Measurements from ENCODE around the gene UGT1A7.

Gene UGT1A7

DNA sequence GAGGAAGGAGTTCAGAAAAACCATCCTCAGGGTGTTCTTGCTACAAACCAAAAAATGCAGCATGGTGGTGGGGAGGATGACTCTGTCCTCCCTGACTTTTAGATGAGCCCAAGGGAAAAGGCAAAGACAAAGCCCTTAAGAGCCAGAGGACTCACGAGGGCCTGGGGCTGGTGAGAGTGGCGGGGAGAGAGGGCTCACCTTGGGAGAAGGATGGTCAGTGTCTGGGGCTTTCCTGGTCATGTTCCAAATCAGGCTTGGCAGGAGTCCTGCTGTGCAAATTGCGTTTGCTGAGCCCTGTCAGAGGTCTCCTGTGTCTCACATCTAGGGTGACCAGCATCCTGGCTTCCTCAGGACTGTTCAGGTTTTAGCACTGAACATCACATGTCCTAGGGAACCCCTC, 83.1 kb downstream of the UGT1A7 start:
- DNase-seq: no peak

DNA sequence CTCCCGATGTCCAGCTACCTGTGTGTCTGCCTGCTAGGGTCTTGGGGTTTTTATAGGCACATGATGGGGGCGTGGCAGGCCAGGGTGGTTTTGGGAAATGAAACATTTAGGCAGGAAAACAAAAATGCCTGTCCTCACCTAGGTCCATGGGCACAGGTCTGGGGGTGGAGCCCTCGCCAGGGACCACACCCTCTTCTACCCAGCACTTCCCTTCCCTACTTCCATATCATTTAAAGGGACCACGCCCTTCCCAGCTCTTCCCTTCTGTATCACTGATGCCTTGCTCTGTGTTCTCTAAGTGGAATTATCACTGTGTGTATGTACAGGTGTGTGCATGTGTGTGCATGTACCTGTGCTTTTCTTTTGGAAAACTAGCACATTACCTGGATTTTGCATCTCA, 84.7 kb downstream of the UGT1A7 start:
- no peak for DNase-seq

DNA sequence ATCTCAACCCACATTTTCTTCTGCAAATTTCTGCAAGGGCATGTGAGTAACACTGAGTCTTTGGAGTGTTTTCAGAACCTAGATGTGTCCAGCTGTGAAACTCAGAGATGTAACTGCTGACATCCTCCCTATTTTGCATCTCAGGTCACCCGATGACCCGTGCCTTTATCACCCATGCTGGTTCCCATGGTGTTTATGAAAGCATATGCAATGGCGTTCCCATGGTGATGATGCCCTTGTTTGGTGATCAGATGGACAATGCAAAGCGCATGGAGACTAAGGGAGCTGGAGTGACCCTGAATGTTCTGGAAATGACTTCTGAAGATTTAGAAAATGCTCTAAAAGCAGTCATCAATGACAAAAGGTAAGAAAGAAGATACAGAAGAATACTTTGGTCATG, 86.4 kb downstream of the UGT1A7 start:
- no peak for DNase-seq

DNA sequence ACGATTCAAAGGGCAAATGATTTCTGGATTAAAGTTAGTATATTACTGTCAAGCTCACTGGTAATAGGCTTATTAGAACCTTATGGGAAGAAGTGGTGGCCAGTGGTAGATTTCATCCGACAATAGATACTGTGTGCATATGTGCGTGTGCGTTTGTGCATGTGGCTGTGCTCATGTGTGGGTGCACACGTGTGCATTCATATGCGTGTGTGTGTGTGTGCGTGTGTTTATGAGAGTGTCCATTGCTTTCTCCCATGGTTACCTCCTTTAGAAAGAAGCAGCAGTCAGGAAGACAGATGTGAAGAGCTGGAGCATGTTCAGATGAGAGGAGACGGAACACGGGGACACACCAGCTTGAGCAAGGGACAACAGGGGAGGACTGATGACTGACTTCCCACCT, 87.6 kb downstream of the UGT1A7 start:
- DNase-seq: no peak

DNA sequence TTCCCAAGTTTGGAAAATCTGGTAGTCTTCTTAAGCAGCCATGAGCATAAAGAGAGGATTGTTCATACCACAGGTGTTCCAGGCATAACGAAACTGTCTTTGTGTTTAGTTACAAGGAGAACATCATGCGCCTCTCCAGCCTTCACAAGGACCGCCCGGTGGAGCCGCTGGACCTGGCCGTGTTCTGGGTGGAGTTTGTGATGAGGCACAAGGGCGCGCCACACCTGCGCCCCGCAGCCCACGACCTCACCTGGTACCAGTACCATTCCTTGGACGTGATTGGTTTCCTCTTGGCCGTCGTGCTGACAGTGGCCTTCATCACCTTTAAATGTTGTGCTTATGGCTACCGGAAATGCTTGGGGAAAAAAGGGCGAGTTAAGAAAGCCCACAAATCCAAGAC, 90.5 kb downstream of the UGT1A7 start:
- DNase-seq: no peak

DNA sequence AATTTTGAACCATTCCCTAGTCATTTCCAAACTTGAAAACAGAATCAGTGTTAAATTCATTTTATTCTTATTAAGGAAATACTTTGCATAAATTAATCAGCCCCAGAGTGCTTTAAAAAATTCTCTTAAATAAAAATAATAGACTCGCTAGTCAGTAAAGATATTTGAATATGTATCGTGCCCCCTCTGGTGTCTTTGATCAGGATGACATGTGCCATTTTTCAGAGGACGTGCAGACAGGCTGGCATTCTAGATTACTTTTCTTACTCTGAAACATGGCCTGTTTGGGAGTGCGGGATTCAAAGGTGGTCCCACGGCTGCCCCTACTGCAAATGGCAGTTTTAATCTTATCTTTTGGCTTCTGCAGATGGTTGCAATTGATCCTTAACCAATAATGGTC, 90.9 kb downstream of the UGT1A7 start:
- no peak for DNase-seq

DNA sequence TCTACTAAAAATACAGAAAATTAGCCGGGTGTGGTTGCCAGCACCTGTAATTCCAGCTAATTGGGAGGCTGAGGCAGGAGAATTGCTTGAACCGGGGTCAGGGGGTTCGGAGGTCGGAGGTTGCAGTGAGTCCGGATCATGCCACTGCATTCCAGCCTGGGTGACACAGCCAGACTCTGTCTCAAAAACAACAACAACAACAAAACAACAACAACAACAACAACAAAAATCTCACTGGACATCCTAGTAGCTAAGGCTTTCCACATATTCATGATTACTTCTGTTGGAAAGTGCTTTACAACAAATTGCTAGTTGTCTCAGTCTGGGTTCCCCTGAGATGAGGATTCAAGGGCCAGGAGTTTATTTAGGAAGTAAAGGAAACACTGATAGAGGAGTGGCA, 92.2 kb downstream of the UGT1A7 start:
- DNase-seq: no peak

DNA sequence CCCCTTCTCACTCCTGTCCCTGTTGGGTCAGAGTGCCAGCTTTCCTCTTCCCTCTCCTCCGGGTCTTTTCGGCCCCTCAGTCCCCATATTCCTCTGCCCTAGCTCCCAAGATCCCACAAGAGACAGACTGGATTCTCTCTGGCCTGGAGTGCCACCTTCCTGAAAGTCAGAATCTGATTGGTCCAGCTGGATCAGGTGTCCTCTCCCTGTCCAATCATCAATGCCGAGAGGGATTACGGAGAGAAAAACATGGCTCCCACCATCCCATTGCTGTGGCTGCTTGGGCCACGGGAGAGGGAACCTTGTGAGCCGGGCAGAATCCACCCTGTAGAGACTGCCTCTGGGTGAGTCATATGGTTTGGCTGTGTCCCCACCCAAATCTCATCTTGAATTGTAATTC, 93.7 kb downstream of the UGT1A7 start:
- no peak for DNase-seq

DNA sequence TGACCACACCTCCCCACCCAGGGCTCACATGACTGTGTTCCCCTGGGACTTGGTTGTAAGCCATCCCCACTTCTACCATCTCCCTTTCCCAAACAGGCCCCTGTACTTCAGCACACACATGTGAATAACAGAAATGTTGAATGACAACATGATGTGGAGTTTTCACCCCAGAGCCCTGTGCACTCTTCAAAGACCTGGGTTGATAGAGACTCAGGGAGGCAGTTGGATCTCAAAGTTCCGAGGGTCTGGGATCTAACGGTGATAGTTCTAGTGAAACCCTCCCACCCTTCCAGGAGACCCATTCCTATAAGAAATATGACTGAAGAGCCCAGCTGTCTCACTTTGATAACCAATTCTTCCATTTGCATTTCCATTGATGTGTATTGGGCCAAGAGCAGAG, 96.3 kb downstream of the UGT1A7 start, which contains the start of gene MROH2A:
Gene MROH2A (plus strand): TSS at position 301 of the 400 bp plus-strand sequence. CDS start 1,029 bp downstream, outside the sequence.
- no peak for DNase-seq

DNA sequence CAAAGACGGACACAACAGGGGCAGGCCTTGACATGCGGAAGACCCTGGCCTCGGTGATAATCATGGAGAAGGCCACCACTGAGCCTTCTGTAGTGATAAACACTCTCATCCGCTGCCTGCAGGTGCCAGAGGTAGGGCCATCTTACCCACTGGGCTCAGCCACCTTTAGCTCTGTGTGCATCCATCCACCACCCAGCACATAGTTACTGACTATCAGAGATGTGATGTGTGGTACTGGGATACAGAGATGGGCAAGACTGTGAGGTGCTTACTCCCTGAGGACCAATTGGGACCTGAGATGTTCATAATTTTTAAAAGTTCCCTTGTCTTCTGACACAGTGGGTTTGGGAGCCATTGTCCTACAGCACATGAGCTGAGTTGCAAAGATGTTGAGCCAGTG, 98.0 kb downstream of the UGT1A7 start:
- DNase-seq: no peak

DNA sequence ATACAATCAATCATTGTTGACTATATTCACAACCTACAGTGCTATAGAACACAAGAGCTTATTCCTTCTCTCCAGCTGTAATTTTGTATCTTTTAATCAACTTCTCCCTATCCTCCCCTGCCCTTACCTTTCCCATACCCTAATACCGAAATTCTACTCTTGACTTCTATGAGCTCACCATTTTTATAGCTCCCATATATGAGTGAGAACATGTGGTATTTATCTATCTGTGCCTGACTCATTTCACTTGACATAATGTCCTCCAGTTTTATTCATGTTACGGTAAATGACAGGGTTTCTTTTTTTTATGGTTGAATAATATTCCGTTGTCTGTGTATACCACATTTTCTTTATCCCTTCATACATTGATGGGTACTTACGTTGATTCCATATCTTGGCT, 99.1 kb downstream of the UGT1A7 start:
- DNase-seq: no peak

DNA sequence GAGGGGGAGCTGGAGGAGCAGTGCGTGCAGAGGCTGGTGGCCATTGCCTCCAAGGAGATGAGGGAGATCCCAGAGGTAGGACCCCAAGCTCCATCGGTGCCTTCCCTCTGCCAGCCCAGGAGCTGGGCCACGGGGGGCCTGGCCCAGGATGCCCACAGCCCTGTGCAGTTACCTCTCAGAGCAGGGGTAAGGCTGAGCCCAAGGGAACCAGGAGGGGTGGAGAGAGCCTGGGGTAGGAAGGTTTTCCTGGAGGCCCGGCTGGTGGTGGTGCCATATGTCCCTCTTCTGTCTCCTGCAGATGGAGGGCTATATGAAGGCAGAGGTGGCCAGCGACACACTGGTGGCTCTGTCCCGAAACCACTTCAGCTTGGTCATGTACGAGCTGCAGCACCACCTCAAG, 107.9 kb downstream of the UGT1A7 start:
- DNase-seq: no peak

DNA sequence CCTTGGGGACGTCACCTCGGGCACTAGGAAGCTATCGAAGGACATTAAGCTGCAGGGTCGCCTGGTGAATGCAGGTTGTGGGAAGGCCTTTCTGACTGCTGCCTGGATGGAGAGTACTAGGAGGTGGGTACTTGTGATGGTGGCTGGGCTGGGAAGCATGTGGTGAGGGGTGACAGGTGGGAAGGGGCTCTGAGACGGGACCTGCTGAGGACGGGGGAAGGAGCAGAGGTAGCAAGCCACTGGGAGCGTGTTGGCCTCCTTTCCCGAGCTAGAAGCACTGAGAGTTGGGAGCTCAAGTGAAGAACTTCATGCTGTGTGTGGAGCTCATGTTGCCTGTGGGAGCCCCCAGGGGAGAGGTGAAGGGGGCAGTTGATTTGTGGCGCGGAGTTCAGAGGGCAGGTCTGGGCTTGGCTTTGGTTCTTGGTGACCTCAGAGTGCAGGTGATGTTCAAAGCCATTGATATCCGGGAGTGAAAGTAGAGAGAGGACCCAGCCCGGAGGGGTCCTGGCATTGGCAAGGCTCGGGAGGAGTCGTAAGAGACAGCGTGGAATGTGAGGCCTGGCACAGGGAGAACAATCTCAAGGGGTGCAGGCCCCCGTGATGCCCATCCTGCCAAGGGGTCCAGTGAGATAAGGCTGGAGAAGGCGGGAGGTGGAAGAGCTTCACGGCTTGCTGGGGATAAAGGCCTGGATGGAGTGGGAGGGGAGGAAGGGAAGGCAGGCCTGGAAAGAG, 109.6 kb downstream of the UGT1A7 start:
- DNase-seq: no peak

DNA sequence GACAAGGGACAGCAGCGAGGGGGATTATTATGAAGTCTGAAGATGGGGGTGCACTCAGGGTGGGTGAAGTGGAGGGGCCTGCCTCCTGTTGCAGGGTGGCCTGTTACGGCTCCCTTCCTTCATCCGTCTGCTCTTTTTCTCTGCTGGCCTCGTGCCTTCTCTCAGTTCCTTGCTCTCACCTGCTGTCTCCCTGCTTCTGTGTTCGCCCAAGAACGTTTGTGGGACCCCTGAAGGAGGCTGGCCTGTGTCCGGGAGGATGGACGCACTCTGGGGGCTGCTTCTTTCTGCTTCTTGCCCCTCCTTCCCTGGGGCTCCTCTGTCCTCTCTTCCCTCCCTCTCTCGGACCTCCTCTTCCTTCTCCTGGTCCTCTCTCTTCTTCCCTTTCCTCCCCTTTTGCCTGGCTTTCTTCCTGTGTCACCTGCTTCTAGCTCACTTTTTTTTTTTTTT, 110.2 kb downstream of the UGT1A7 start:
- DNase-seq: no peak

DNA sequence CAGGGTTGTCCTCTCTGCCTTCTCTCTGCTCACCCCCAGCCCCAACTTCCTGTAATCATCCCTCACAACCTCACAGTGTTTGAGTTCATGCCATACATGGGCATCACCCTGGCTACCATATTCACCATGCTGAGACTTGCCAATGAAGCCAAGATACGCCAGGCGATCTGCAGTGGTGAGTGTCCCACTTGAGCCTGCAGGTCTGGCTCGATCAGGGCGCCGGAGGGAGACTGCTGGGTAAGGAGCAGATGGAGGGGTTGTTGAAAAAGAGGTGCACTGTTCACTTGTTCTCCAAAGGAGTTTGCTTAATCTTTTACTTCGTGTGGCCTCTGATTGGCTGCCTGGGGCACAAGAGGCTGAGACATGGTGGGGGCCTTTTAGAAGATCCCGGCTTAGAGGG, 111.0 kb downstream of the UGT1A7 start:
- no peak for DNase-seq

DNA sequence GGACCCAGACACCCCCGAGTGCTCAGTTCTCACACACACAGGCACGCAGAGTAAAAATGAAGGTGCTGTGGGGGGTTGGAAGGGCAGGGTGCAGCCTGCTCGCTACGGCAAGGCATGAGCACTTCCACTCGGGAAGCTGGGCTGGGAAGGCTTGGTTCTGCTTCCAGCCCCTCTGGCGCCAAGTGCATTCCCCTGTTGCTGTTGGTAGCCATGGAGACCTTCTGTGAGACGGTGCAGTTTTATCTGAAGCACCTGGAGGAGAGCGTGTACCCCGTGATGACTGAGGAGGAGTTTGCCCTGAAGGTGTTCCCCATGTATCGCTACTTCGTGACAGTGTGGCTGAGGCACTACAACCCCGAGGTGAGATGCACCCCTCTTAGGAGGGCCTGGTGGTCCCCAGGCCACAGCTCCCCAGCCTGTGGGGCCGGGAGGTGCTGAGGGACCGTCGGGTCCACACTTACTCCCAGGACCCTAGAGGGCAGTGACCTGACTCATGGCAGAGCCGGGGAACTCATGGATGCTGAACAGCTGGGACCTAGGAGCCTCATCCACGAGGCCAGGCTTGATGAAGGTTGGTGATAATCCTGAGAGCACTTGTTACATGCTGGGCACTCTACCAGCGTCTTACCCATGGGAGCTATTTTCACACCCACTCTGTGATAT, 111.9 kb downstream of the UGT1A7 start:
- DNase-seq: no peak

DNA sequence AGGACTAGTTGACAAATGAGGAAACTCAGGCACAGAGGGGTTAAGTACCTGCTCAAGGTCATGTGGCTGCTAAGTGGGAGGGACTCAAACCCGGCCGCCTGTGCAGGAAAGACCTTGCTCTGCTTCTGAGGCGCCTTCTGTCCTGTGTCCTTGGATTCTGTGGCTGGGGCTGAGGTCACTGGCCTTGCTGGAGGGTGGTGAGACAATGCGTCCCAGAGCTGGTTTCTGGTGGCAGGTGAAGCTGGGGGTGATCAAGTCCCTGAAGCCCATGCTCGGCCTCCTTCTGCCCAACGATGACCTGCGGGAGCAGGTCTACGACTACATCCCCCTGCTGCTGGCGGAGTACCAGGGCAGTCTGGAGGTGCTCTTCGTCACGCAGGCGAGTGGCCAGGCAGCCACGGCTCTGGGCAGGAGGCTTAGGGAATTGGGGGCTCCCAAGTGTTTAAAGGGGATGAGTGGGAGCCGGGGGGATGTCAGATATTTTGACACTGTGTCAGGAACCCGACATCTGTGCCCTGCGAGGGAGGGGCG, 112.5 kb downstream of the UGT1A7 start:
- DNase-seq: no peak

DNA sequence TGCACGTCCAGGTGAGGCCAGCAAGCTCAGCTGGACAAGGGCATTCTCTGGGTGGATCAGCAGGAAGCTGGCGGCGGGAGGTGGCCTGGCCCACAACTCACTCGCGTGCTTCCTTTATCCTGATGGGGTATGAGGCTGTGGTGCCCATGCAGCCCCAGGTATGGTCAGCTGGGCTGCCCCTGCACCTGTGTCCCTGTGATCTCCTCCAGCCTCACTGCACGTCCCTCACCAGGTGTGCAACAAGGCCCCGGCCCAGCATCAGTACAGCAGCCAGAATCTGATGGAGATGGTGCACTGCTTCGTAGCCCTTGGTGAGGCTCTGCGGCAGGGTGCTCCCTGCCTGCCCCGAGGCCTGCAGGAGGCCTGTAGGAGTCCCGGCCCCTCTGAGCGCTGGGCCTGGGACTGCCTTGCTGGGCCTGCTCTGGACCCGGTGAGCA, 114.1 kb downstream of the UGT1A7 start:
- no peak for DNase-seq

DNA sequence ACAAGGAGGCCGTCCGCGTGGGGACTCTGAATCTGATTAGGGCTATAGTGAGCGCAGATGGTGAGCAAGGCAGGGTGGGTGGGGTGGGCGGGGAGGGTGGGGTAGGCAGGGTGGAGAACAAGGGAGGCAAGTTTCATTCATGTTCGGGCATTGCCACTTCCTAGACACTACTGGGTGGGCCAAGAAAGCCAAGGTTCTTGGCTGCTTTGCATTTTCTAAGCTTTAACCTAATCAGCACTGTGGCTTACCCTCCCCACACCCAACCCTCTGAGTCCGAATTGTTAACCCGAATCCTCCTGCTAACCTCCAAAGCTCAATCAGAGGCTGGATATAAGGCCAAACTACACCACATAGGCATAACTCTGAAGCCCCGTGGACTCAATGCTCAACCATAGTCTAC, 114.6 kb downstream of the UGT1A7 start:
- DNase-seq: no peak

DNA sequence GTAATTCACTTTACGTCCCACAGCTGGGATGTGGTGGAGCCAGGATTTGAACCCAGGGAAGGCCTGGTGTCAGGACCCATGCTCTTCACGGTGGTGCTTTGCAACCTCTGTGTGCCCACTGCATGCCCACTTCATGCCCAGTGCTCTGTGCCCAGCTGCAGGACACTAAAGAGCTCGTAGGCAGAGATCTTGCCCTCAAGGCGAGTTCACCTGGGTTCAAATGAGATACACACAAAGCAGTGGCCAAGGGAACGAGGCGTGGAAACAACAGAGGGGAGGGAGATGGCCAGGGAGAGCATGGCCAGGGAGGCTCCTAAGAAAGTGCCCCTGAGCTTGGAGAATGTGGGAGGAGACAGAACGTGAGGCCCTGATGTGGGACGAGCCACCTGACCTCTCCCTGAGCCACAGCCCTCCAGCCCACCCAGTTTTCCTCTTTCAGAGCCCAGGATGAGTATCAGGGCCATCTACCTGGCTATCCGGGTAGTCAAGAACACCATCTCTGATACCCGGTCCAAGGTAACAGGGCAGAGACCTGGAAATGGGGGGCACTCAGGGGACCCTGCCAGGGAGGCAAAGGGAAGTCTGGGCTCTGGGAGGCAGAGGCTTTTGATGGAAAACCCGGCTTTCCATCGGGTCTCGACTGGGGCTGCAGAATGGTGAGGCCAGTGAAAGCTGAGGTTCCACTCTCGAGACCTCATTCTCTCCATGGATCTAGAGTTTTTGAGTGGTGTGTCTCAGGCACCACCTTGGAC, 116.8 kb downstream of the UGT1A7 start:
- DNase-seq: no peak

DNA sequence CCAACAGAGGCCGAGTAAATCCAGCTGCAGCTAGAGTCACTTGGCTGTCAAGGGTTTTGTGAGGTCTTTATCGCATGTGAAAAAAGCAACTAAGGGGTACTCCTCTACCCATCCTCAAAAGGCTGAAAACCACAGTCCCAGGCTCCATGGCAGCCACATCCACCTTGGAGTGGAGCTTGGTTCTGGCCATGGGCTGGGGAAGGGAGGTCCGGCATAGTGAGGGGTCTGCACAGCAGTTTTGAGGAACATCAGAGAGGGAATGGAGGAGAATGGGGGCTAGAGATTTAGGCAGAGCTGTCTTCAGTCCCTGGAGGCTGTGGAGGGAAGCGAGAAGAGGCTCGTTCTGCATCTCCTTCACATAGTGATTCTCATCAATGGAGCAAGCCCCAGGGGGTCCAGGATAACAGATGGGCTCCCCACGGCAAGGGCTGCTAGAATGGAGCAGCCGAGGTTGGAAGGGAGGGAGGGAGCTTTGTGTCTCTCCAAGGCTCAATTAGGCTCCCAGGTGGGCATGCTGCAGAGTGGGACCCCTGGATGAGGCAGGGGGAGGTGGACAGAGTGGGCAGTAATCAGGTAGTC, 117.5 kb downstream of the UGT1A7 start:
- no peak for DNase-seq

DNA sequence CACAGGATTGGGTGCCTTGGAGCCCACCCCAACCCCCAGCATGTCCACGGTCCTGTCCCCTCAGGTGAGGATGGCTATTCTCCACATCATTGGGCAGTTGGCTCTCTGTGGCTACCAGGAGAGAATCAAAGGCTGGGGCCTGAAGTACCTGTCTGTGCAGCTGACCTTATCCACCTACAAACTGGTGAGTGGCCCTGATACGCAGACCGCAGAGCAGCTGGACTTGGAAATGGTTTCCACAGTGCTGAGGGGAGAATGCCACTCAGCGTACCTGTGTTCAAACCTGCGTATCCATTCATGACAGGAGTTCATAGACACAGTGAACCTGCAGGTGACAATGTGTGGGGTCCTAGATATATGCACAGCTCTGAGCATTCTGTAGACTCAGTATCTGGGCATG, 118.0 kb downstream of the UGT1A7 start:
- no peak for DNase-seq

DNA sequence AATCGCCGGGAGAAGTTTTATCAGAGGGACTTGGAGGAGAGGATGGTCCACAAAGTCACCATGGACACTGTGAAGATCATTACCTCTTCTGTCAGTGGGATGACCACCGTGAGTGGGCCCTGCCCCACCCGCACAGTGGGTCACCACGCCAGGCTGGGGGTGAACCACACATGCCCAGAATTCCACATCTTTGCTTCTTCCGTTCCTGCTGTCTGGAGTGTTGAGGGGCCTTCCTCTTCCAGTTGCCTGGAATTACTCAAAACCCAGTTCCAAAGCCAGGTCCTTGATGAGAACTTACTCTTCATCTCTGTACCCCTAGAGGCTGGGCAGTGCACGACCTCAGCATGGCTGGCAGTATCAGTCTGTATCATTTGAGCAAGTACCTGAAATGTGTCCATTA, 118.5 kb downstream of the UGT1A7 start:
- DNase-seq: no peak
